GM12878 (cell line): ENCODE results near the gene CDH8. TPM values are rescaled to one million over a fixed set of nuclear protein-coding genes. Genes with fewer than 3 reads are reported as not detected.

ENCODE experiments used
- ATAC-seq: fragments of 200-7000 bp; cut with Tn5 transposase; 3 replicates; pipeline ENCODE4 v1.9.1; 2020; ENCODE audit warnings: mild to moderate bottlenecking, moderate library complexity
- BruUV-seq: library from RNA; stranded (reverse); fragments of 400-500 nt; replicated peaks from 2 replicates; lab custom pipeline; 2021; lab: Mats Ljungman, UMichigan
- CTCF ChIA-PET: fragments of 300-600 bp; sonication (Branson Sonifier 250); formaldehyde crosslinking; extraction: SDS; loops from one replicate; lab custom pipeline; 2021; ENCODE audit warnings: inconsistent platforms; lab: Yijun Ruan, JAX
- POLR2A ChIA-PET: fragments of 350-600 bp; formaldehyde crosslinking; extraction: SDS; loops from one replicate; lab custom pipeline; 2021; ENCODE audit warnings: inconsistent platforms; lab: Charles Lee
- RAD21 ChIA-PET: fragments of 300-600 bp; sonication (Branson Sonifier 250); formaldehyde crosslinking; loops from one replicate; lab custom pipeline; 2023; ENCODE audit warnings: antibody characterized with exemption; ENCODE audit not compliant: unreplicated experiment; lab: Charles Lee
- SMC1A ChIA-PET: fragments of 300-600 bp; sonication (Branson Sonifier 250); formaldehyde crosslinking; loops from one replicate; lab custom pipeline; 2023; ENCODE audit not compliant: unreplicated experiment, uncharacterized antibody; lab: Charles Lee
- DNase-seq: peaks from one replicate; pipeline ENCODE4 v3.0.0-alpha.2; 2011; ENCODE audit warnings: low read depth, low spot score
- FAIRE-seq: peaks from 3 replicates; lab custom pipeline; 2011; peaks lifted over from hg19 to GRCh38; lab: Jason Lieb, UNC
- H2AFZ ChIP-seq: 2 replicates; pipeline ENCODE4 v1.6.0; 2011; ENCODE audit warnings: low read depth, low read length, control low read depth; ENCODE audit not compliant: control insufficient read depth
- H3K27ac ChIP-seq: 2 replicates; pipeline ENCODE4 v1.5.1; 2011; ENCODE audit warnings: control low read depth; ENCODE audit not compliant: control insufficient read depth, insufficient read depth
- H3K27me3 ChIP-seq, 2 experiments: replicated peaks in 1 of 2; 2 replicates each; pipeline versions ENCODE4 v1.6.0 to v1.6.1; 2011; ENCODE audit warnings: low read length in 1 of 2; ENCODE audit not compliant: control insufficient read depth in 2 of 2, insufficient read depth in 2 of 2
- H3K36me3 ChIP-seq, 2 experiments: 2 replicates each; pipeline ENCODE4 v1.5.1; 2011; ENCODE audit warnings: low read length in 1 of 2; ENCODE audit not compliant: control insufficient read depth in 2 of 2, insufficient read depth in 2 of 2
- H3K4me1 ChIP-seq: 2 replicates; pipeline ENCODE4 v1.6.1; 2011; ENCODE audit warnings: mild to moderate bottlenecking, low read length, moderate library complexity, mixed read lengths; ENCODE audit not compliant: control insufficient read depth, insufficient read depth
- H3K4me2 ChIP-seq: 2 replicates; pipeline ENCODE4 v1.6.0; 2011; ENCODE audit warnings: control low read depth; ENCODE audit not compliant: control insufficient read depth, insufficient read depth
- H3K4me3 ChIP-seq: fragments of 200-600 bp; sonication (generic); 2 replicates; pipeline ENCODE4 v1.5.1; 2016
- H3K79me2 ChIP-seq: 2 replicates; pipeline ENCODE4 v1.6.0; 2011; ENCODE audit warnings: low read length; ENCODE audit not compliant: control insufficient read depth, insufficient read depth
- H3K9ac ChIP-seq: 2 replicates; pipeline ENCODE4 v1.8.0; 2011; ENCODE audit warnings: low read length, control low read depth, mixed read lengths; ENCODE audit not compliant: control insufficient read depth, insufficient read depth
- H3K9me3 ChIP-seq: replicated peaks from 3 replicates; pipeline ENCODE4 v1.5.1; 2011; ENCODE audit warnings: mild to moderate bottlenecking, low read length; ENCODE audit not compliant: control insufficient read depth, insufficient read depth
- H4K20me1 ChIP-seq: 2 replicates; pipeline ENCODE4 v1.6.0; 2011; ENCODE audit not compliant: control insufficient read depth, insufficient read depth
- CBX5 ChIP-seq: sonication (generic); IDR thresholded peaks from 2 replicates; pipeline ENCODE4 v1.6.1; 2016; ENCODE audit warnings: low read depth, moderate library complexity, mild to moderate bottlenecking, inconsistent platforms
- CEBPB ChIP-seq, 2 experiments: fragments of 150-350 bp in 1 of 2; IDR thresholded peaks; 2 replicates each; pipeline ENCODE4 v1.6.1; 2012 to 2014; ENCODE audit warnings: low read depth in 2 of 2, low read length in 2 of 2, borderline replicate concordance in 1 of 2, inconsistent platforms in 1 of 2
- ETV6 ChIP-seq, 2 experiments: fragments of 450-650 bp in 1 of 2; IDR thresholded peaks in 1 of 2; conservative IDR thresholded peaks in 1 of 2; 2 replicates each; pipeline ENCODE4 v1.6.1; 2014; ENCODE audit warnings: antibody characterized with exemption in 1 of 2, borderline replicate concordance in 1 of 2, low read depth in 1 of 2, mild to moderate bottlenecking in 1 of 2, moderate library complexity in 1 of 2
- FOXM1 ChIP-seq: IDR thresholded peaks from 2 replicates; pipeline ENCODE4 v1.6.1; 2012; ENCODE audit warnings: low read depth, mild to moderate bottlenecking, inconsistent platforms, low read length, moderate library complexity
- NFYB ChIP-seq: IDR thresholded peaks from 2 replicates; pipeline ENCODE4 v1.6.1; 2011; ENCODE audit warnings: low read depth, mild to moderate bottlenecking, low read length, improper control_type of control experiment, moderate library complexity; ENCODE audit not compliant: insufficient read depth
- PBX3 ChIP-seq: IDR thresholded peaks from 2 replicates; pipeline ENCODE4 v1.6.1; 2011; ENCODE audit warnings: mild to moderate bottlenecking, low read depth, low read length, moderate library complexity; ENCODE audit not compliant: insufficient replicate concordance
- SIN3A ChIP-seq: IDR thresholded peaks from 2 replicates; pipeline ENCODE4 v1.6.1; 2012; ENCODE audit warnings: low read depth, low read length, improper control_type of control experiment
- SMARCA5 ChIP-seq: fragments of 450-650 bp; IDR thresholded peaks from 2 replicates; pipeline ENCODE4 v1.6.1; 2017; ENCODE audit warnings: mild to moderate bottlenecking
- WGBS: methylation state at CpG from one replicate; pipeline ENCODE4 v1.1.6; 2016; ENCODE audit warnings: low lambda C conversion rate; ENCODE audit not compliant: insufficient replicate concordance, insufficient coverage; ENCODE audit errors: missing lambda C conversion rate; 5-methylcytosine and 5-hydroxymethylcytosine counted together
- in situ Hi-C: fragments of 300-500 bp; cut with MboI; formaldehyde crosslinking; loops from 9 replicates; pipeline ENCODE4 v1.14.3; 2018; ENCODE audit warnings: mixed read lengths
- intact Hi-C: fragments of 100-400 bp; cut with micrococcal nuclease; formaldehyde crosslinking; loops from one replicate; pipeline ENCODE4 v1.14.2; 2022; ENCODE audit not compliant: unreplicated experiment
- polyA plus RNA-seq, 11 experiments: library from polyadenylated mRNA; depleted of rRNA in 4 of 11; unstranded in 6 of 11; stranded (reverse) in 5 of 11; fragments of >200 nt; fragmentation: Nextera tagmentation in 4 of 11; fragmentation: Illumina TruSeq in 1 of 11; extraction: Ambion mirVana in 4 of 11; extraction: Trizol in 1 of 11; gene quantifications; 1 replicate in 1 of 11; 2 replicates in 10 of 11; pipeline versions ENCODE4 v1.2.1 to v1.2.3, GENCODE V29; 2011 to 2016; ENCODE audit warnings: inconsistent platforms in 2 of 11, missing spikeins in 2 of 11, low read depth in 1 of 11
- total RNA-seq, 4 experiments: library from RNA; depleted of rRNA in 3 of 4; stranded (reverse); fragments of >200 nt in 3 of 4; fragmentation: Illumina TruSeq in 1 of 4; extraction: Trizol in 1 of 4; gene quantifications; 2 replicates each; pipeline versions ENCODE4 v1.2.1 to v1.2.3, GENCODE V29; 2013 to 2021

CDH8 gene
- total and polyA plus RNA-seq, 10 of the 15 experiments (the other 5 are each of a cell fraction or from before 2014, with no cell fraction given), result 0.13 to 0.68 (median 0.25) TPM; not detected in 3

GRCh38 chr16:62019851-62020250, 16.4 kb downstream of the CDH8 start (continued):
- no peak for TF ChIP-seq PBX3
- TF ChIP-seq FOXM1, result no peak
- TF ChIP-seq NFYB, result no peak
- no peak for TF ChIP-seq SIN3A
- no peak for TF ChIP-seq CBX5
- TF ChIP-seq ETV6 (conservative IDR thresholded peaks at IDR 0.05 in 1 of 2, IDR thresholded peaks at IDR 0.05 in 1 of 2; ENCODE audit: borderline replicate concordance in 1 of 2, low read depth in 1 of 2), result no peak
- TF ChIP-seq, all 136 proteins: peak for 0

GRCh38 chr16:62018301-62019060, 17.8 kb downstream of the CDH8 start:
- WGBS, result 37% methylated on average over 15 of the region's 15 CpGs
- no peak for DNase-seq
- BruUV-seq, result no TSS peak
- H3K27ac ChIP-seq, result no peak overlapping the region
- RAD21 ChIA-PET, result no interaction called here
- H3K27me3 ChIP-seq, result no peaks in the 10 kb centered on the region
- CTCF ChIA-PET, result no interaction called here
- no peak overlapping the region for H3K4me3 ChIP-seq
- SMC1A ChIA-PET, result interaction anchor here (1.0 kb wide), 1 partner anchor 50 kb away, joined by 3 read pairs; no protein-coding TSS in a partner anchor
- ATAC-seq, result no peak
- in situ Hi-C loops, result no loop called here
- H3K36me3 ChIP-seq, result no peaks in the 10 kb centered on the region
- H3K4me2 ChIP-seq, result no peak overlapping the region
- H3K4me1 ChIP-seq, result no peaks in the 10 kb centered on the region
- FAIRE-seq, result no peak
- TF ChIP-seq SMARCA5 (no peak), CEBPB (IDR thresholded peaks at IDR 0.05; ENCODE audit: borderline replicate concordance in 1 of 2, low read depth in 2 of 2, low read length in 2 of 2) (no peak)
- intact Hi-C loops, result no loop called here
- no peak overlapping the region for H3K9ac ChIP-seq
- no peaks in the 10 kb centered on the region for H3K9me3 ChIP-seq
- POLR2A ChIA-PET, result no interaction called here
- H2AFZ ChIP-seq, result no peak overlapping the region
- no peaks in the 10 kb centered on the region for H4K20me1 ChIP-seq
- no peaks in the 10 kb centered on the region for H3K79me2 ChIP-seq
